ENCODE results near the gene C1orf216. TPM values are rescaled to one million over a fixed set of nuclear protein-coding genes. Genes with fewer than 3 reads are reported as not detected.

Gene C1orf216
- total RNA-seq, 1 experiment from 2014 or later: 10.1 TPM

DNA sequence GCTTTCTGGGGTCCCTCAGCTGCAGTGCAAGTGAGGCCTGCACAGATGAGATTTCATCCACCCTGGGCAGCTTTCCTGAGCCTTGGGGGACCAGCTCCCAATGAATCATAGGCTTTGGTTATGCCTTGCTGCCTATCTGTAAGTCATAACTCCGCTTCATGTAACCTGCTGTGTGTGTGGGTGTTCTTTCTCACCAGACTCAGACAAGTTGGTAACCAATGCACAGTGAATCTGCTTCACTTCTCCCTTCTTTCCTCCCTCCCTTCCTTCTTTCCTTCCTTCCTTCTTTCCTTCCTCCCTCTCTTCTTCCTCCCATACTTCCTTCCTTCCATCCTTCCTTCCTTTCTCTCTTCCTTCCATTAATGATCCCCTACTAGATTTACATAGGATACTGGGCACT is 42.9 kb downstream of the C1orf216 start (continued):
- no peak for TF ChIP-seq NFYB (CRISPR knock-in tag; conservative IDR thresholded peaks at IDR 0.05; ENCODE audit: low read depth)
- TF ChIP-seq, protein P1, sequence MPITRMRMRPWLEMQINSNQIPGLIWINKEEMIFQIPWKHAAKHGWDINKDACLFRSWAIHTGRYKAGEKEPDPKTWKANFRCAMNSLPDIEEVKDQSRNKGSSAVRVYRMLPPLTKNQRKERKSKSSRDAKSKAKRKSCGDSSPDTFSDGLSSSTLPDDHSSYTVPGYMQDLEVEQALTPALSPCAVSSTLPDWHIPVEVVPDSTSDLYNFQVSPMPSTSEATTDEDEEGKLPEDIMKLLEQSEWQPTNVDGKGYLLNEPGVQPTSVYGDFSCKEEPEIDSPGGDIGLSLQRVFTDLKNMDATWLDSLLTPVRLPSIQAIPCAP (CRISPR knock-in tag; IDR thresholded peaks at IDR 0.05): no peak
- no peak for TF ChIP-seq CREB1 (CRISPR knock-in tag; IDR thresholded peaks at IDR 0.05)
- TF ChIP-seq, protein P2, sequence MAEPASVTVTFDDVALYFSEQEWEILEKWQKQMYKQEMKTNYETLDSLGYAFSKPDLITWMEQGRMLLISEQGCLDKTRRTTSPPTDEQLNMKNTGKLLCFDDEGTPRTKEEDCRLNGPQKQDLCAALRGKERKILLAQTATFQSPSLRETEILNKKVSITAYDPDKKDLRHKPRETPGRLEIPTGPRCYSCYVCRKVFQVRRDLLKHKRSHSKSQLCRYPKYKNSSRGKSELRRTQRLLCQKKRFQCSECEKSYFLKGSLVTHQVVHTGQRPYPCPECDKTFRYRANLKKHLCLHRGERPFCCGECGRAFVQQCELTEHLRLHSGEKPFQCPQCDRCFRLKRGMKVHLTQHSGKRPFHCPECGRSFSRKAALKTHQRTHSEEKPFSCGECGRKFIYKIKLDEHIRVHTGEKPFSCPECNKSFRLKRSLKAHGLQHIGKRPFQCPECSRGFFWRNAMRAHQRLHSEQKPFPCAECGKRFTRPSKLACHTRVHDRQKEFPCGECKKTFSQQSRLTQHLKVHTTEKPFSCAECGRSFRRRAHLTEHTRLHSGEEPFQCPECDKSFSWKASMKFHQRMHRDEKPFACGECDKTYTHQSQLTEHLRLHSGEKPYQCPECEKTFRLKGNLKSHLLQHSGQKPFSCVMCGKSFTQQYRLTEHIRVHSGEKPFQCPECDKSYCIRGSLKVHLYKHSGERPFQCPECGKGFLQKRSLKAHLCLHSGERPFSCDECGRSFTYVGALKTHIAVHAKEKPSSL (CRISPR knock-in tag; conservative IDR thresholded peaks at IDR 0.05): no peak
- no peak for TF ChIP-seq MYBL2 (CRISPR knock-in tag; IDR thresholded peaks at IDR 0.05)
- TF ChIP-seq TEAD1 (CRISPR knock-in tag; IDR thresholded peaks at IDR 0.05): no peak
- TF ChIP-seq, protein P3, sequence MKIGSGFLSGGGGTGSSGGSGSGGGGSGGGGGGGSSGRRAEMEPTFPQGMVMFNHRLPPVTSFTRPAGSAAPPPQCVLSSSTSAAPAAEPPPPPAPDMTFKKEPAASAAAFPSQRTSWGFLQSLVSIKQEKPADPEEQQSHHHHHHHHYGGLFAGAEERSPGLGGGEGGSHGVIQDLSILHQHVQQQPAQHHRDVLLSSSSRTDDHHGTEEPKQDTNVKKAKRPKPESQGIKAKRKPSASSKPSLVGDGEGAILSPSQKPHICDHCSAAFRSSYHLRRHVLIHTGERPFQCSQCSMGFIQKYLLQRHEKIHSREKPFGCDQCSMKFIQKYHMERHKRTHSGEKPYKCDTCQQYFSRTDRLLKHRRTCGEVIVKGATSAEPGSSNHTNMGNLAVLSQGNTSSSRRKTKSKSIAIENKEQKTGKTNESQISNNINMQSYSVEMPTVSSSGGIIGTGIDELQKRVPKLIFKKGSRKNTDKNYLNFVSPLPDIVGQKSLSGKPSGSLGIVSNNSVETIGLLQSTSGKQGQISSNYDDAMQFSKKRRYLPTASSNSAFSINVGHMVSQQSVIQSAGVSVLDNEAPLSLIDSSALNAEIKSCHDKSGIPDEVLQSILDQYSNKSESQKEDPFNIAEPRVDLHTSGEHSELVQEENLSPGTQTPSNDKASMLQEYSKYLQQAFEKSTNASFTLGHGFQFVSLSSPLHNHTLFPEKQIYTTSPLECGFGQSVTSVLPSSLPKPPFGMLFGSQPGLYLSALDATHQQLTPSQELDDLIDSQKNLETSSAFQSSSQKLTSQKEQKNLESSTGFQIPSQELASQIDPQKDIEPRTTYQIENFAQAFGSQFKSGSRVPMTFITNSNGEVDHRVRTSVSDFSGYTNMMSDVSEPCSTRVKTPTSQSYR (CRISPR knock-in tag; IDR thresholded peaks at IDR 0.05): no peak

DNA sequence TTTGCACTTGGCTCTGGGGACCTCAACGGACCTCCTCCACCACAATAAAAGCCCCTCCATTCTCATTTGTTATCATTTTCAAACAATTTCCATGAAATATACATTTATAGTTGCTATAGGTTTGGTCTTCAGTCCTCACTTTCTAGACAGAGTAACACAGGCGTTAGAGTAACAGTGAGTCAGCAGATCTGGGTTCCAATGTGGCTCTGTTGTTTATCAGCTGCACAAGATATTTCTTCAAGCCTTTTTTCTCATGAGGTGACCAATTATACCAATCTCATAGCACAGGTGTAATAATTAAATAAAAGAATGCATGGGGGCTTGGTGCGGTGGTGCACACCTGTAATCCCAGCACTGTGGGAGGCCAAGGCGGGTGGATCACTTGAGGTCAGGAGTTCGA is 44.6 kb downstream of the C1orf216 start:
- Mint-ChIP-seq H3K9me3 (no peaks in the 10 kb centered on the region), H3K4me3 (no peak overlapping the region), H3K36me3 (no peaks in the 10 kb centered on the region), H3K27ac (no peak overlapping the region), H3K4me1 (no peaks in the 10 kb centered on the region), H3K27me3 (ENCODE audit: low read depth) (peaks cover 8% of the 10 kb centered on the region)
- ChIA-PET CTCF (no interaction called here), POLR2A (no interaction called here)
- ATAC-seq (no peak), DNase-seq (ENCODE audit: low spot score) (no peak)
- no peak for TF ChIP-seq ZNF423 (CRISPR knock-in tag; IDR thresholded peaks at IDR 0.05)
- no peak for TF ChIP-seq TEAD4 (CRISPR knock-in tag; IDR thresholded peaks at IDR 0.05)
- TF ChIP-seq RORB (CRISPR knock-in tag; IDR thresholded peaks at IDR 0.05): no peak
- TF ChIP-seq ZNF219 (CRISPR knock-in tag; IDR thresholded peaks at IDR 0.05; ENCODE audit: borderline replicate concordance): no peak
- no peak for TF ChIP-seq ZBTB21 (CRISPR knock-in tag; IDR thresholded peaks at IDR 0.05; ENCODE audit: borderline replicate concordance)
- no peak for TF ChIP-seq CREB1 (CRISPR knock-in tag; IDR thresholded peaks at IDR 0.05)
- TF ChIP-seq FOXP1 (CRISPR knock-in tag; IDR thresholded peaks at IDR 0.05; ENCODE audit: borderline replicate concordance): no peak
- no peak for TF ChIP-seq JUN (CRISPR knock-in tag; IDR thresholded peaks at IDR 0.05)
- TF ChIP-seq, protein P4, sequence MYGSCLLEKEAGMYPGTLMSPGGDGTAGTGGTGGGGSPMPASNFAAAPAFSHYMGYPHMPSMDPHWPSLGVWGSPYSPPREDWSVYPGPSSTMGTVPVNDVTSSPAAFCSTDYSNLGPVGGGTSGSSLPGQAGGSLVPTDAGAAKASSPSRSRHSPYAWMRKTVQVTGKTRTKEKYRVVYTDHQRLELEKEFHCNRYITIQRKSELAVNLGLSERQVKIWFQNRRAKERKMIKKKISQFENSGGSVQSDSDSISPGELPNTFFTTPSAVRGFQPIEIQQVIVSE (CRISPR knock-in tag; IDR thresholded peaks at IDR 0.05; ENCODE audit: borderline replicate concordance): no peak
- TF ChIP-seq, protein P1 (CRISPR knock-in tag; IDR thresholded peaks at IDR 0.05): no peak
- no peak for TF ChIP-seq PRRX2 (CRISPR knock-in tag; IDR thresholded peaks at IDR 0.05)
- TF ChIP-seq, protein P5, sequence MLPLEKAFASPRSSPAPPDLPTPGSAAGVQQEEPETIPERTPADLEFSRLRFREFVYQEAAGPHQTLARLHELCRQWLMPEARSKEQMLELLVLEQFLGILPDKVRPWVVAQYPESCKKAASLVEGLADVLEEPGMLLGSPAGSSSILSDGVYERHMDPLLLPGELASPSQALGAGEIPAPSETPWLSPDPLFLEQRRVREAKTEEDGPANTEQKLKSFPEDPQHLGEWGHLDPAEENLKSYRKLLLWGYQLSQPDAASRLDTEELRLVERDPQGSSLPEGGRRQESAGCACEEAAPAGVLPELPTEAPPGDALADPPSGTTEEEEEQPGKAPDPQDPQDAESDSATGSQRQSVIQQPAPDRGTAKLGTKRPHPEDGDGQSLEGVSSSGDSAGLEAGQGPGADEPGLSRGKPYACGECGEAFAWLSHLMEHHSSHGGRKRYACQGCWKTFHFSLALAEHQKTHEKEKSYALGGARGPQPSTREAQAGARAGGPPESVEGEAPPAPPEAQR (CRISPR knock-in tag; IDR thresholded peaks at IDR 0.05): no peak
- TF ChIP-seq, protein P6, sequence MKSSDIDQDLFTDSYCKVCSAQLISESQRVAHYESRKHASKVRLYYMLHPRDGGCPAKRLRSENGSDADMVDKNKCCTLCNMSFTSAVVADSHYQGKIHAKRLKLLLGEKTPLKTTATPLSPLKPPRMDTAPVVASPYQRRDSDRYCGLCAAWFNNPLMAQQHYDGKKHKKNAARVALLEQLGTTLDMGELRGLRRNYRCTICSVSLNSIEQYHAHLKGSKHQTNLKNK (CRISPR knock-in tag; IDR thresholded peaks at IDR 0.05): no peak
- TF ChIP-seq, protein P2 (CRISPR knock-in tag; conservative IDR thresholded peaks at IDR 0.05): no peak
- TF ChIP-seq, protein P7, sequence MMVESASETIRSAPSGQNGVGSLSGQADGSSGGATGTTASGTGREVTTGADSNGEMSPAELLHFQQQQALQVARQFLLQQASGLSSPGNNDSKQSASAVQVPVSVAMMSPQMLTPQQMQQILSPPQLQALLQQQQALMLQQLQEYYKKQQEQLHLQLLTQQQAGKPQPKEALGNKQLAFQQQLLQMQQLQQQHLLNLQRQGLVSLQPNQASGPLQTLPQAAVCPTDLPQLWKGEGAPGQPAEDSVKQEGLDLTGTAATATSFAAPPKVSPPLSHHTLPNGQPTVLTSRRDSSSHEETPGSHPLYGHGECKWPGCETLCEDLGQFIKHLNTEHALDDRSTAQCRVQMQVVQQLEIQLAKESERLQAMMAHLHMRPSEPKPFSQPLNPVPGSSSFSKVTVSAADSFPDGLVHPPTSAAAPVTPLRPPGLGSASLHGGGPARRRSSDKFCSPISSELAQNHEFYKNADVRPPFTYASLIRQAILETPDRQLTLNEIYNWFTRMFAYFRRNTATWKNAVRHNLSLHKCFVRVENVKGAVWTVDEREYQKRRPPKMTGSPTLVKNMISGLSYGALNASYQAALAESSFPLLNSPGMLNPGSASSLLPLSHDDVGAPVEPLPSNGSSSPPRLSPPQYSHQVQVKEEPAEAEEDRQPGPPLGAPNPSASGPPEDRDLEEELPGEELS (CRISPR knock-in tag; IDR thresholded peaks at IDR 0.05): no peak
- TF ChIP-seq GTF2I (CRISPR knock-in tag; conservative IDR thresholded peaks at IDR 0.05): no peak
- TF ChIP-seq, protein P8, sequence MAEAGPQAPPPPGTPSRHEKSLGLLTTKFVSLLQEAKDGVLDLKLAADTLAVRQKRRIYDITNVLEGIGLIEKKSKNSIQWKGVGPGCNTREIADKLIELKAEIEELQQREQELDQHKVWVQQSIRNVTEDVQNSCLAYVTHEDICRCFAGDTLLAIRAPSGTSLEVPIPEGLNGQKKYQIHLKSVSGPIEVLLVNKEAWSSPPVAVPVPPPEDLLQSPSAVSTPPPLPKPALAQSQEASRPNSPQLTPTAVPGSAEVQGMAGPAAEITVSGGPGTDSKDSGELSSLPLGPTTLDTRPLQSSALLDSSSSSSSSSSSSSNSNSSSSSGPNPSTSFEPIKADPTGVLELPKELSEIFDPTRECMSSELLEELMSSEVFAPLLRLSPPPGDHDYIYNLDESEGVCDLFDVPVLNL (CRISPR knock-in tag; IDR thresholded peaks at IDR 0.05; ENCODE audit: borderline replicate concordance, low read depth): no peak
- TF ChIP-seq ZNF121 (CRISPR knock-in tag; IDR thresholded peaks at IDR 0.05): no peak

Data from WTC11 (cell line).